Gastrocnemius medialis (tissue), 4 donors: ENCODE measurements around the gene NKTR. TPM values are rescaled to one million over a fixed set of nuclear protein-coding genes. Genes with fewer than 3 reads are reported as not detected.
"Not testable (repeated sequence)": the region's sequence is repeated elsewhere in the genome, so short reads cannot be mapped to it uniquely, and the experiment has no call there.

Experiments used
- ATAC-seq, 2 donors: fragments of 150-250 bp; one replicate each; pipeline ENCODE4 v1.9.1; 2016
- DNase-seq, 2 donors: peaks; one replicate each; pipeline ENCODE4 v3.0.0-alpha.2; 2019
- H3K27ac ChIP-seq, 4 donors: fragments of 200-600 bp; sonication (generic); 1 replicate in 1 of 4; 2 replicates in 3 of 4; pipeline ENCODE4 v1.5.1; 2016 to 2018; ENCODE audit warnings: mild to moderate bottlenecking in 2 of 4, moderate library complexity in 1 of 4
- H3K27me3 ChIP-seq, 3 donors: fragments of 200-600 bp; sonication (generic) in 2 of 3; 1 replicate in 1 of 3; 2 replicates in 2 of 3; pipeline versions ENCODE4 v1.5.1 to v1.6.0; 2016 to 2019; ENCODE audit warnings: mild to moderate bottlenecking in 1 of 3, moderate library complexity in 1 of 3
- H3K36me3 ChIP-seq, 2 donors: fragments of 200-600 bp; sonication (generic) in 1 of 2; one replicate each; pipeline ENCODE4 v1.5.1; 2017 to 2018
- H3K4me1 ChIP-seq, 2 donors: fragments of 200-600 bp; sonication (generic) in 1 of 2; one replicate each; pipeline ENCODE4 v1.5.1; 2016 to 2017; ENCODE audit warnings: mild to moderate bottlenecking in 2 of 2
- H3K4me3 ChIP-seq, 4 donors: fragments of 200-600 bp; sonication (generic) in 3 of 4; 1 replicate in 1 of 4; 2 replicates in 3 of 4; pipeline ENCODE4 v1.5.1; 2016 to 2019; ENCODE audit warnings: mild to moderate bottlenecking in 2 of 4
- H3K9me3 ChIP-seq, 3 donors: fragments of 200-600 bp; sonication (generic) in 2 of 3; 1 replicate in 1 of 3; 2 replicates in 2 of 3; pipeline ENCODE4 v1.5.1; 2016 to 2019
- POLR2A ChIP-seq, 2 donors: fragments of 450-650 bp; IDR thresholded peaks; one replicate each; pipeline ENCODE4 v1.6.1; 2017; ENCODE audit warnings: antibody characterized with exemption in 2 of 2, mild to moderate bottlenecking in 2 of 2, moderate library complexity in 2 of 2
- in situ Hi-C, 4 donors: fragments of 200-750 bp; cut with MboI; loops; one replicate each; pipeline versions ENCODE4 v1.15.0 to v1.8.0; 2017; ENCODE audit warnings: low sequenced_read_pairs in 4 of 4
- intact Hi-C: fragments of 100-400 bp; cut with DNase I; formaldehyde crosslinking; loops from one replicate; pipeline ENCODE4 v1.15.1; 2023; ENCODE audit warnings: low total_unique reads
- total RNA-seq, 4 donors: library from RNA; depleted of rRNA; stranded (reverse); fragments of >200 nt; gene quantifications; one replicate each; pipeline versions ENCODE4 v1.1.0 to v1.2.3, GENCODE V29; 2016
- TF ChIP-seq, protein P1 (sequence below), 5 experiments: fragments of 450-650 bp in 3 of 5; fragments of 200-600 bp in 2 of 5; sonication (generic) in 2 of 5; IDR thresholded peaks in 4 of 5; conservative IDR thresholded peaks in 1 of 5; 1 replicate in 4 of 5; 2 replicates in 1 of 5; pipeline ENCODE4 v1.5.1; 2016 to 2019; ENCODE audit warnings: antibody characterized with exemption in 5 of 5, mild to moderate bottlenecking in 3 of 5, moderate library complexity in 3 of 5

The NKTR gene
- total RNA-seq, 4 donors from 2014 or later = 10.0 to 56.6 (median 13.6) TPM

- H3K4me3 ChIP-seq = no peak overlapping the region
- no peaks in the 10 kb centered on the region for H3K9me3 ChIP-seq
- peaks cover 11 to 19% of the 10 kb centered on the region in 2 donors for H3K4me1 ChIP-seq
- H3K36me3 ChIP-seq = peaks cover 0 to 9% of the 10 kb centered on the region in 2 donors
- TF ChIP-seq, protein P1, sequence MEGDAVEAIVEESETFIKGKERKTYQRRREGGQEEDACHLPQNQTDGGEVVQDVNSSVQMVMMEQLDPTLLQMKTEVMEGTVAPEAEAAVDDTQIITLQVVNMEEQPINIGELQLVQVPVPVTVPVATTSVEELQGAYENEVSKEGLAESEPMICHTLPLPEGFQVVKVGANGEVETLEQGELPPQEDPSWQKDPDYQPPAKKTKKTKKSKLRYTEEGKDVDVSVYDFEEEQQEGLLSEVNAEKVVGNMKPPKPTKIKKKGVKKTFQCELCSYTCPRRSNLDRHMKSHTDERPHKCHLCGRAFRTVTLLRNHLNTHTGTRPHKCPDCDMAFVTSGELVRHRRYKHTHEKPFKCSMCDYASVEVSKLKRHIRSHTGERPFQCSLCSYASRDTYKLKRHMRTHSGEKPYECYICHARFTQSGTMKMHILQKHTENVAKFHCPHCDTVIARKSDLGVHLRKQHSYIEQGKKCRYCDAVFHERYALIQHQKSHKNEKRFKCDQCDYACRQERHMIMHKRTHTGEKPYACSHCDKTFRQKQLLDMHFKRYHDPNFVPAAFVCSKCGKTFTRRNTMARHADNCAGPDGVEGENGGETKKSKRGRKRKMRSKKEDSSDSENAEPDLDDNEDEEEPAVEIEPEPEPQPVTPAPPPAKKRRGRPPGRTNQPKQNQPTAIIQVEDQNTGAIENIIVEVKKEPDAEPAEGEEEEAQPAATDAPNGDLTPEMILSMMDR (IDR thresholded peaks at IDR 0.05 in 4 of 5, conservative IDR thresholded peaks at IDR 0.05 in 1 of 5) = no peak
- TF ChIP-seq POLR2A (IDR thresholded peaks at IDR 0.05) = no peak
- no peak overlapping the region for H3K27ac ChIP-seq
- intact Hi-C loops (no loop called here), in situ Hi-C loops (loop anchor here in 1 of 4 donors (25.0 kb wide), 1 partner anchor 159 kb away; no protein-coding TSS in a partner anchor)
- no peak for DNase-seq
- no peaks in the 10 kb centered on the region for H3K27me3 ChIP-seq
- ATAC-seq = no peak
These were observed 22.4 kb upstream of the NKTR start for GRCh38 chr3:42578054-42578453.

- in situ Hi-C loops = loop anchor here in 1 of 4 donors (25.0 kb wide), 1 partner anchor 158 kb away; no protein-coding TSS in a partner anchor
- H3K4me3 ChIP-seq = not testable (repeated sequence)
These were observed 21.1 kb upstream of the NKTR start for GRCh38 chr3:42579346-42579745.

DNA sequence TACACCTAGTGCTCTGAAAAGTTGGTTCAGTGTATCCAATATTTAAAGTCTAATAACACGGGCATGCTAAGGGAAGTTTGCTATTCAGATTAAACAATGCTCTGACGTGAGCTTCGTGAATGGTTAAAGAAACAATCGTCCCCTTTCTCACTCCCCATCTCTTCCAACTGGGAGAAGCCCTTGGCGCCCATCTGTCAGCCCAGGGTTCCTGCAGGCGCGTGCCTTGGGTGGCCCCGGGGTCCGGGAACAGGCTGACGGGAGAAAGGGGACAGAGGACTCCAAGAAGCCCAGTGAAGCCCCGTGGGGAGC, 19.1 kb upstream of the NKTR start:
- TF ChIP-seq, protein P1 (IDR thresholded peaks at IDR 0.05 in 4 of 5, conservative IDR thresholded peaks at IDR 0.05 in 1 of 5) = no peak
- no peak for TF ChIP-seq POLR2A (IDR thresholded peaks at IDR 0.05)
- H3K4me3 ChIP-seq = peak overlapping the region; percentile 71 to 82 (median 75)
- no peaks in the 10 kb centered on the region for H3K27me3 ChIP-seq
- H3K9me3 ChIP-seq = no peaks in the 10 kb centered on the region
- H3K4me1 ChIP-seq = peaks cover 11 to 19% of the 10 kb centered on the region in 2 donors
- ATAC-seq (peak in 1 of 2 donors; percentile 23), DNase-seq (no peak)
- in situ Hi-C loops (loop anchor here (5.0 to 25.0 kb wide), 3 partner anchors 156 to 166 kb away; no protein-coding TSS in a partner anchor), intact Hi-C loops (loop anchor here (10.0 kb wide), 2 partner anchors 303 to 1113 kb away; partner anchors contain the start of gene ABHD5)
- peak overlapping the region; percentile 87 to 94 (median 92) for H3K27ac ChIP-seq
- no peaks in the 10 kb centered on the region for H3K36me3 ChIP-seq

More at GRCh38 chr3:42579346-42579745, 21.1 kb upstream of the NKTR start:
- H3K27me3 ChIP-seq, H3K27ac ChIP-seq, intact Hi-C loops, ATAC-seq, H3K36me3 ChIP-seq, DNase-seq, H3K9me3 ChIP-seq: not testable (repeated sequence)
- H3K4me1 ChIP-seq = peaks cover 11 to 19% of the 10 kb centered on the region in 2 donors

DNA sequence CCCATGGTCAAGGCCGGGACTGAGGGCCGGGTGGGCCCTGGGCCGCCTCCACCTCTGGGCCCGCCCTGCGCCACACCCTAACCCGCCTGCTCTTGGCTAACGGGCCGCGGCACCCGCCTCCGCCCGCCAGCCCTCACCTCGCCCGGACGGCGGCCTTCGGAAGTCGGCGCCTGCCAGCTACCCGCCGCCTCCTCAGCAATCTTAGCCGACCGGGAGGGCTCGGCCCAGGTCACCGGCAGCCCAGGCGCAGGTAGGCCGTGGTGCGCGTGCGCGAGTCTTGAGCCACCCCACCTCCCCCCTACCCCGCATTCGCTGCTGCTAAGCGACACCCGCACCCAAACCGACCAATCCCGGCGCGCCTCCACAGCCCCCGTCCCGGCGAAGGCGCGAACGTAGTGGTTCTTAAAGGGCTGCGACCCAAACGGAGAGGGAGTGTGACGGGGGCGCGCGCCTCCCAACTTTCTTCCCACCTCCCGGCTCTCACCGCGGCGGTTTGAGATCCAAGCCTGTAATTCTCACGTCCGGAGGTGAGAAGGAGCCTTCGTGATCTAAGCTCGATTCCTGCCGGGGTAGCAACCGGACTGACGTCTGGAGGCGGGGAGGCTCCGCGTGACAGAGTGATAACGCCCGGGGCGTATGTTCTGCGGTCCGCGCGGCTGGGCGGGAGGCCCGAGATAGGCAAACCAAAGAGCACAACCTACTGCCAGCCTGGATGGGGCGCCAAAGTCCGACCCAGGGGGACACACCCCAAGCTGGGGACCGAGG, 18.6 kb upstream of the NKTR start, which contains the start of gene SEC22C:
TSS of gene SEC22C (minus strand) at position 259 of the 765 bp plus-strand sequence. CDS start 12,921 bp downstream, outside the sequence.
- TF ChIP-seq POLR2A (IDR thresholded peaks at IDR 0.05) = peak; percentile 91 to 98
- TF ChIP-seq, protein P1 (IDR thresholded peaks at IDR 0.05 in 4 of 5, conservative IDR thresholded peaks at IDR 0.05 in 1 of 5) = peak in 3 of 5 experiments; percentile 15 to 43 (median 38)

More for the DNA sequence above, 18.6 kb upstream of the NKTR start, which contains the start of gene SEC22C:
- intact Hi-C loops (loop anchor here (1.0 to 10.0 kb wide), 4 partner anchors 73 to 1113 kb away; partner anchors contain the start of gene ABHD5), in situ Hi-C loops (loop anchor here (5.0 to 25.0 kb wide), 3 partner anchors 155 to 165 kb away; no protein-coding TSS in a partner anchor)
- Histone ChIP-seq H3K4me3 (peak within 1 kb of the TSS; percentile 71 to 82 (median 75)), H3K4me1 (peaks cover 11 to 19% of the 10 kb centered on the region in 2 donors), H3K27me3 (no peaks in the 10 kb centered on the region), H3K36me3 (no peaks in the 10 kb centered on the region), H3K27ac (peak within 1 kb of the TSS; percentile 87 to 94 (median 92)), H3K9me3 (no peaks in the 10 kb centered on the region)
- ATAC-seq = peak; percentile 96 to 98
- peak; percentile 96 to 97 for DNase-seq
